Measurements from ENCODE around the gene MLLT3. TPM values are rescaled to one million over a fixed set of nuclear protein-coding genes. Genes with fewer than 3 reads are reported as not detected.
A peak's percentile ranks its signal among the peaks of the same experiment; 100 is the strongest.

Gene MLLT3
- total RNA-seq, 2 donors from 2014 or later: 5.6 to 5.7 TPM

GRCh38 chr9:20361229-20361628, 261.1 kb downstream of the MLLT3 start:
- Histone ChIP-seq H3K27me3 (no peaks in the 10 kb centered on the region), H3K4me1 (peaks cover 17% of the 10 kb centered on the region), H3K9me3 (no peaks in the 10 kb centered on the region), H3K36me3 (replicated peaks in 1 of 2; ENCODE audit: insufficient read depth in 1 of 2, low read depth in 2 of 2) (peaks cover 0 to 1% of the 10 kb centered on the region in 2 donors), H3K4me3 (no peak overlapping the region), H3K27ac (no peak overlapping the region)
- DNase-seq: no peak
- intact Hi-C loops (cut with DNase I): no loop called here
- ATAC-seq: no peak
- 94 to 95% methylated on average over 5 of the region's 5 CpGs for WGBS, 2 donors
- no peak for TF ChIP-seq POLR2A (IDR thresholded peaks at IDR 0.05)
- TF ChIP-seq CTCF (IDR thresholded peaks at IDR 0.05): no peak

GRCh38 chr9:20358207-20358606, 264.1 kb downstream of the MLLT3 start:
- Histone ChIP-seq H3K9me3 (no peaks in the 10 kb centered on the region), H3K36me3 (replicated peaks in 1 of 2; ENCODE audit: insufficient read depth in 1 of 2, low read depth in 2 of 2) (peaks cover 0 to 1% of the 10 kb centered on the region in 2 donors), H3K27ac (no peak overlapping the region), H3K27me3 (no peaks in the 10 kb centered on the region), H3K4me3 (no peak overlapping the region), H3K4me1 (peaks cover 41% of the 10 kb centered on the region)
- ATAC-seq (no peak), DNase-seq (no peak)
- TF ChIP-seq CTCF (IDR thresholded peaks at IDR 0.05) (no peak), POLR2A (IDR thresholded peaks at IDR 0.05) (no peak)
- WGBS, 2 donors: 53 to 55% methylated on average over 5 of the region's 5 CpGs
- intact Hi-C loops (cut with DNase I): loop anchor here (10.0 kb wide), 1 partner anchor 577 kb away; no protein-coding TSS in a partner anchor

GRCh38 chr9:20357037-20357432, 265.3 kb downstream of the MLLT3 start:
- WGBS, 2 donors: 36 to 41% methylated on average over 2 of the region's 2 CpGs
- TF ChIP-seq CTCF (IDR thresholded peaks at IDR 0.05) (no peak), POLR2A (IDR thresholded peaks at IDR 0.05) (no peak)
- H3K36me3 ChIP-seq (replicated peaks in 1 of 2; ENCODE audit: insufficient read depth in 1 of 2, low read depth in 2 of 2): peaks cover 0 to 1% of the 10 kb centered on the region in 2 donors
- no peaks in the 10 kb centered on the region for H3K9me3 ChIP-seq
- peaks cover 51% of the 10 kb centered on the region for H3K4me1 ChIP-seq
- peak; percentile 30 for ATAC-seq
- no peak for DNase-seq
- H3K27me3 ChIP-seq: no peaks in the 10 kb centered on the region
- no peak overlapping the region for H3K4me3 ChIP-seq
- intact Hi-C loops (cut with DNase I): loop anchor here (10.0 kb wide), 1 partner anchor 578 kb away; no protein-coding TSS in a partner anchor
- peak overlapping the region; percentile 7 to 60 (median 46) for H3K27ac ChIP-seq

GRCh38 chr9:20356403-20357036, 265.8 kb downstream of the MLLT3 start:
- ATAC-seq (peak; percentile 76), DNase-seq (peak; percentile 68 to 81 (median 74))
- 5 to 8% methylated on average over 10 of the region's 10 CpGs for WGBS, 2 donors
- no peaks in the 10 kb centered on the region for H3K9me3 ChIP-seq
- no peak overlapping the region for H3K4me3 ChIP-seq
- peaks cover 0 to 1% of the 10 kb centered on the region in 2 donors for H3K36me3 ChIP-seq (replicated peaks in 1 of 2; ENCODE audit: insufficient read depth in 1 of 2, low read depth in 2 of 2)
- H3K27me3 ChIP-seq: no peaks in the 10 kb centered on the region
- intact Hi-C loops (cut with DNase I): loop anchor here (10.0 kb wide), 1 partner anchor 578 kb away; no protein-coding TSS in a partner anchor
- TF ChIP-seq CTCF (IDR thresholded peaks at IDR 0.05): peak; percentile 51 to 86 (median 78)
- TF ChIP-seq POLR2A (IDR thresholded peaks at IDR 0.05): no peak
- peaks cover 53% of the 10 kb centered on the region for H3K4me1 ChIP-seq
- peak overlapping the region in 3 of 4 donors; percentile 44 to 60 (median 49) for H3K27ac ChIP-seq

GRCh38 chr9:20355022-20355421, 267.3 kb downstream of the MLLT3 start:
- Histone ChIP-seq H3K36me3 (replicated peaks in 1 of 2; ENCODE audit: insufficient read depth in 1 of 2, low read depth in 2 of 2) (no peaks in the 10 kb centered on the region), H3K27ac (no peak overlapping the region), H3K4me3 (no peak overlapping the region), H3K4me1 (peaks cover 53% of the 10 kb centered on the region), H3K27me3 (no peaks in the 10 kb centered on the region), H3K9me3 (no peaks in the 10 kb centered on the region)
- DNase-seq (no peak), ATAC-seq (no peak)
- TF ChIP-seq POLR2A (IDR thresholded peaks at IDR 0.05): no peak
- TF ChIP-seq CTCF (IDR thresholded peaks at IDR 0.05): no peak
- intact Hi-C loops (cut with DNase I): loop anchor here (10.0 kb wide), 1 partner anchor 580 kb away; no protein-coding TSS in a partner anchor
- WGBS, 2 donors: 32% methylated on average over 2 of the region's 2 CpGs

Measured in body of pancreas (tissue), 4 donors.